PC-3 (cell line): Measurements from ENCODE around the gene CAPN12. TPM values are rescaled to one million over a fixed set of nuclear protein-coding genes. Genes with fewer than 3 reads are reported as not detected.

Source experiments
- ATAC-seq: fragments of 200-7000 bp; cut with Tn5 transposase; 2 replicates; pipeline ENCODE4 v1.9.1; 2020; ENCODE audit warnings: mild to moderate bottlenecking, moderate library complexity
- BruUV-seq: library from RNA; stranded (reverse); fragments of 400-500 nt; replicated peaks from 2 replicates; lab custom pipeline; 2021; lab: Mats Ljungman, UMichigan
- CTCF ChIA-PET: fragments of 300-600 bp; sonication (Branson Sonifier 250); formaldehyde crosslinking; loops from one replicate; lab custom pipeline; 2022; ENCODE audit warnings: antibody characterized with exemption; lab: Charles Lee
- POLR2A ChIA-PET: fragments of 300-600 bp; sonication (Branson Sonifier 250); formaldehyde crosslinking; loops from one replicate; lab custom pipeline; 2022; ENCODE audit warnings: antibody characterized with exemption; ENCODE audit not compliant: unreplicated experiment; lab: Charles Lee
- DNase-seq: peaks from one replicate; pipeline ENCODE4 v3.0.0-alpha.2; 2015
- H2AFZ ChIP-seq: fragments of 300-600 bp; sonication (generic); 2 replicates; pipeline ENCODE4 v1.6.0; 2016; ENCODE audit warnings: antibody characterized with exemption, low read length
- H3F3A ChIP-seq: fragments of 300-600 bp; sonication (generic); one replicate; pipeline ENCODE4 v1.6.0; 2017; ENCODE audit warnings: antibody characterized with exemption, low read length, control low read depth, mild to moderate bottlenecking; ENCODE audit not compliant: unreplicated experiment
- H3K27ac ChIP-seq: fragments of 300-600 bp; sonication (generic); 2 replicates; pipeline ENCODE4 v1.5.1; 2016; ENCODE audit warnings: mild to moderate bottlenecking, low read length
- H3K27me3 ChIP-seq: fragments of 300-600 bp; sonication (generic); 2 replicates; pipeline ENCODE4 v1.6.1; 2016; ENCODE audit warnings: low read length, mixed read lengths
- H3K36me3 ChIP-seq: fragments of 300-600 bp; sonication (generic); 2 replicates; pipeline ENCODE4 v1.6.1; 2016; ENCODE audit warnings: low read depth, mixed run types, low read length, mixed read lengths
- H3K4me1 ChIP-seq: fragments of 300-600 bp; sonication (generic); 2 replicates; pipeline ENCODE4 v1.5.1; 2016; ENCODE audit warnings: low read length; ENCODE audit not compliant: insufficient read depth
- H3K4me2 ChIP-seq: fragments of 300-600 bp; sonication (generic); 2 replicates; pipeline ENCODE4 v1.6.0; 2016; ENCODE audit warnings: low read length
- H3K4me3 ChIP-seq: fragments of 300-600 bp; sonication (generic); 2 replicates; pipeline ENCODE4 v1.5.1; 2016; ENCODE audit warnings: mild to moderate bottlenecking, low read length, mixed read lengths
- H3K79me2 ChIP-seq: fragments of 300-600 bp; sonication (generic); 2 replicates; pipeline ENCODE4 v1.6.1; 2017; ENCODE audit warnings: low read length, mixed read lengths
- H3K9ac ChIP-seq: fragments of 300-600 bp; sonication (generic); 2 replicates; pipeline ENCODE4 v1.6.0; 2016; ENCODE audit warnings: mild to moderate bottlenecking, low read length
- H3K9me2 ChIP-seq: fragments of 300-600 bp; sonication (generic); replicated peaks from 2 replicates; pipeline ENCODE4 v1.6.1; 2016; ENCODE audit warnings: mixed run types, low read length, mixed read lengths
- H3K9me3 ChIP-seq: fragments of 300-600 bp; sonication (generic); 2 replicates; pipeline ENCODE4 v1.6.1; 2016; ENCODE audit warnings: low read length, mixed read lengths
- H4K20me1 ChIP-seq: fragments of 300-600 bp; sonication (generic); 2 replicates; pipeline ENCODE4 v1.6.1; 2016; ENCODE audit warnings: low read length, mixed read lengths
- CTCF ChIP-seq: fragments of 300-600 bp; sonication (generic); conservative IDR thresholded peaks from 2 replicates; pipeline ENCODE4 v1.5.1; 2017; ENCODE audit warnings: antibody characterized with exemption, low read depth, mild to moderate bottlenecking, low read length
- EZH2 ChIP-seq: fragments of 300-600 bp; sonication (generic); IDR thresholded peaks from one replicate; pipeline ENCODE4 v1.6.1; 2017; ENCODE audit warnings: antibody characterized with exemption, mild to moderate bottlenecking, low read length; ENCODE audit not compliant: unreplicated experiment
- EZH2phosphoT487 ChIP-seq: fragments of 300-600 bp; sonication (generic); IDR thresholded peaks from 2 replicates; pipeline ENCODE4 v1.6.1; 2018; ENCODE audit warnings: mild to moderate bottlenecking, antibody characterized with exemption, low read length, borderline replicate concordance
- intact Hi-C: fragments of 100-400 bp; cut with micrococcal nuclease; formaldehyde crosslinking; loops from 2 replicates; pipeline ENCODE4 v1.9.0; 2023
- total RNA-seq: library from RNA; depleted of rRNA; stranded (reverse); fragments of >200 nt; gene quantifications from 2 replicates; pipeline ENCODE4 v1.2.3, GENCODE V29; 2014

Gene CAPN12
- total RNA-seq, 1 experiment from 2014 or later = 3.8 TPM

- Histone ChIP-seq H4K20me1 (no peaks in the 10 kb centered on the region), H3K79me2 (peaks cover 16% of the 10 kb centered on the region; the same call in 1 of the 2 replicates), H3K9me3 (no peaks in the 10 kb centered on the region), H3K4me1 (peaks cover 12% of the 10 kb centered on the region), H3K4me3 (no peak overlapping the region), H3K4me2 (no peak overlapping the region), H3K9me2 (no peaks in the 10 kb centered on the region), H3F3A (peaks cover 3% of the 10 kb centered on the region), H2AFZ (no peak overlapping the region), H3K27ac (no peak overlapping the region), H3K27me3 (no peaks in the 10 kb centered on the region), H3K9ac (no peak overlapping the region), H3K36me3 (peaks cover 87% of the 10 kb centered on the region)
- DNase-seq (no peak), ATAC-seq (no peak)
- no TSS peak for BruUV-seq
- no peak for TF ChIP-seq EZH2
- TF ChIP-seq CTCF = no peak
- no peak for TF ChIP-seq EZH2phosphoT487
- POLR2A ChIA-PET = no interaction called here
- intact Hi-C loops = no loop called here
- CTCF ChIA-PET = no interaction called here
Measured at GRCh38 chr19:38712161-38712748, 32.0 kb downstream of the CAPN12 start.

- peaks cover 16% of the 10 kb centered on the region; the same call in 1 of the 2 replicates for H3K79me2 ChIP-seq
- no peaks in the 10 kb centered on the region for H3K9me3 ChIP-seq
- no peak overlapping the region for H2AFZ ChIP-seq
- no peak overlapping the region for H3K4me2 ChIP-seq
- no peaks in the 10 kb centered on the region for H4K20me1 ChIP-seq
- BruUV-seq = no TSS peak
- H3K27me3 ChIP-seq = no peaks in the 10 kb centered on the region
- DNase-seq (no peak), ATAC-seq (no peak)
- TF ChIP-seq CTCF = no peak
- TF ChIP-seq EZH2phosphoT487 = no peak
- TF ChIP-seq EZH2 = no peak
- POLR2A ChIA-PET = no interaction called here
- intact Hi-C loops = no loop called here
- H3K4me1 ChIP-seq = peaks cover 17% of the 10 kb centered on the region
- H3K4me3 ChIP-seq = no peak overlapping the region
- H3K36me3 ChIP-seq = peaks cover 88% of the 10 kb centered on the region
- H3K27ac ChIP-seq = no peak overlapping the region
- no peaks in the 10 kb centered on the region for H3K9me2 ChIP-seq
- H3F3A ChIP-seq = peaks cover 3% of the 10 kb centered on the region
- CTCF ChIA-PET = no interaction called here
- no peak overlapping the region for H3K9ac ChIP-seq
Measured at GRCh38 chr19:38711726-38712153, 32.5 kb downstream of the CAPN12 start.

- Histone ChIP-seq H4K20me1 (no peaks in the 10 kb centered on the region), H3K4me1 (peaks cover 22% of the 10 kb centered on the region), H3K27me3 (no peaks in the 10 kb centered on the region), H3K4me2 (no peak overlapping the region), H3F3A (peaks cover 3% of the 10 kb centered on the region), H3K9ac (no peak overlapping the region), H3K9me3 (no peaks in the 10 kb centered on the region), H3K36me3 (peaks cover 88% of the 10 kb centered on the region), H3K9me2 (no peaks in the 10 kb centered on the region), H2AFZ (no peak overlapping the region), H3K79me2 (peaks cover 16% of the 10 kb centered on the region; the same call in 1 of the 2 replicates), H3K27ac (no peak overlapping the region), H3K4me3 (no peak overlapping the region)
- POLR2A ChIA-PET = no interaction called here
- intact Hi-C loops = no loop called here
- no peak for DNase-seq
- BruUV-seq = no TSS peak
- CTCF ChIA-PET = no interaction called here
- ATAC-seq = no peak
- TF ChIP-seq EZH2 = no peak
- no peak for TF ChIP-seq EZH2phosphoT487
- TF ChIP-seq CTCF = no peak
Measured at GRCh38 chr19:38710928-38711725, 33.1 kb downstream of the CAPN12 start.
